GM19193 (cell line): ENCODE measurements around the gene HEXD.

ENCODE experiments used
- POLR2A ChIP-seq: IDR thresholded peaks from 4 replicates; pipeline ENCODE4 v1.6.1; 2011; ENCODE audit not compliant: insufficient read depth, insufficient read length; ENCODE audit errors: extremely low read depth

HEXD gene

DNA sequence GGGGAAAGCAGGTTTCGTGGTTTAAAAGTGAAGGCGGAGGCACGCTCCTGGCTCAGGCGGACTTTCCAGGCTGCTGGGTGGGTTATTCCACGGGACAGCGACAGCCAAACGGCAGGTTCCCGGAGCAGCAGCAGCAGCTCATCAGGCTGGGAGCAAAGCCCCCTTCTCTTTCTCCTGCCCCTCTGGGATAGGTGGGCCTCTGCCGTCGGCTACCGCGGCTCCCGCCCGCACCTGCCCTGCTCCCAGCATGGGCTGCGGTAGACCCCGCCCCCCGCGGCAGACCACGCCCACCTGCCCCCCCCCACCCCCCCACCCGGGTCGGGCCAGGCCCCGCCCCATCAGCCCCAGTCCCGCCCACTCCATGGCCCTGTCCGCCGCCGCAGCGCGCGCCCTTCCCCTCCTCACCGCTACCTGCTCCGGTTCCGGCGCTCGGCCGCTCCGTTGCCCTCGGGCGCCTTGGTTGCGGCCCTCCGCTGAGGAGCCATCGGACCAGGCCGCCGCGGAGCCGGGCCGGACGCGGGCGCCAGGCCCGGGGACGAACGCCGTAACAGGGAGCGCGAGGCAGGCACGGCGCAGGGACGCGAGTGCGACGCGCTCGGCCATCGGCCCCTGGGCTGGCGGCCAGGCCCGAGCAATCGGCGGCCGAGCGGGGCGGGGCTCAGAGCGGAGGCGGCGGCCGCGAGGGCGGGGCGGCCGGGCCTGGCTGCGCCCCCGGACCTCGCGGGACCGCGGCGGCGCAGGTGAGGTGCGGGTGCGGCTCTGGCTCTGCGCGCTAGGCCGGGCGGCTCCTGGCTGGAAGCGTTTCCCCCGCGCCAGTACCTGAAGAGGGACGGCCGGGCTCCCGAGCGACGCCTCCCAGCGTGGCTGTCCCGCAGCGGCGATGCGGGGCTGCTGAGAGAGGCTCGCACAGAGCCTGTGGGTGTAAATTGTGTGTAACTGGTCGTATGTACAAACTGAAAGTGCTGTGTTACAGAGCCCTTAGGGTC lies at the start of gene HEXD, which contains the start of gene OGFOD3:
HEXD (plus strand) TSS at position 347 of the 986 bp plus-strand sequence. CDS start 1,453 bp downstream, outside the sequence.
OGFOD3 (minus strand) TSS at position 586 of the 986 bp plus-strand sequence; CDS start at position 485, 101 bp downstream.
- peak; percentile 86 for TF ChIP-seq POLR2A

DNA sequence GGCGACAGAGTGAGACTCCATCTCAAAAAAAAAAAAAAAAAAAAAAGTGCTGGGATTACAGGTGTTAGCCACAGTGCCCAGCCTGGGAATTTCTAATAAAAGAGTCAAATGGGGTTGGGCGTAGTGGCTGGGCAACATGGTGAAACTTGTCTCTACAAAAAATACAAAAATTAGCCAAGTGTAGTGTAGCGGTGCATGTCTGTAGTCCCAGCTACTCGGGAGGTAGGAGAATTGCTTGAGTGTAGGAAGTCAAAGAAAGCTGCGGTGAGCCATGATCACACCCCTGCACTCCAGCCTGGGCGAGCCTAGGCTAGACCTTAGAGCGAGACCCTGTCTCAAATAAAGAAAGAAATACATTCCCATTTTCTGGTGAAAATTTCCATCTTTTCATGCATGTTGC lies 48.9 kb upstream of the HEXD start:
- no peak for TF ChIP-seq POLR2A

DNA sequence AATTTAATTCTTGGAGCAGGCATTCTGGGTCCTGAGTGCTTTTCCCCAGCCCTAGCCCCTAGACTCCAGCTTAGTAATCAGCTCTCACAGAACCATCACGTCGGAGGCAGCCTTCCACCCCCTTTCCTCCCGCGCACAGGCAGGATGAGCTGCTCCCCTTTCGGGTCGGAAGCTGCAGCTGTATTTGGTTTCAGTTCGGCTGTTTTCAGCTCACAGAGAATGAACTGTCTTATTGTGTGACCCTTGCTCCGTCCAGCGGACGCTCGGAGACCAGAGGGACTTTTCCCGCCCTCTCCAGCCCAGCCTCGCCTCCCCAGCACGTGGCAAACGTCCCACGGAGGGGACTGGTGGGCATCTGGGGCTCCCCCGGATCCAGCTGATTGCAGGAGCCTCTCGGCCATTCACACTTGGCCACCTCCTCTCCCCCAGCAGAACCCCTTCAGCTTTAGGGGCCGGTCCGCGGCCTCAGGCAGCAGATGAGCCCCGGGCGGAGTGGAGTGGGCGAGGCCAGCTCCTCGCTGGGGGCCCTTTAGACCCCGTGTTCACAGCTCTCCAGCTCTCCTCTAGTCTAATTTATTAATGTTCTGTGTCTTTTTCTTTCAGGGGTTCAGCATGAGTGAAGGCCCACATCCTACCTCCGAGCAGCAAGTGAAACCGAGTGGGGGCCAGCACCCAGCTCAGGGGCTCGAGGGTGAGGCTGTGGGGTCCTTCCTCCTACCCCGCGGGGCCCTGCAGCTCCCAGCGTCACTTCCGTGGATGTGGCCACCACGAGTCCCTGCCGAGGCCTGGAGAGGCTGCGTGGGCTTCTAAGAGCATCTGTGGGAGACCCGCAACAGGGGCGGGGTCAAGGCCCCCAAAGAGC lies 47.4 kb upstream of the HEXD start:
- TF ChIP-seq POLR2A: peak; percentile 38

DNA sequence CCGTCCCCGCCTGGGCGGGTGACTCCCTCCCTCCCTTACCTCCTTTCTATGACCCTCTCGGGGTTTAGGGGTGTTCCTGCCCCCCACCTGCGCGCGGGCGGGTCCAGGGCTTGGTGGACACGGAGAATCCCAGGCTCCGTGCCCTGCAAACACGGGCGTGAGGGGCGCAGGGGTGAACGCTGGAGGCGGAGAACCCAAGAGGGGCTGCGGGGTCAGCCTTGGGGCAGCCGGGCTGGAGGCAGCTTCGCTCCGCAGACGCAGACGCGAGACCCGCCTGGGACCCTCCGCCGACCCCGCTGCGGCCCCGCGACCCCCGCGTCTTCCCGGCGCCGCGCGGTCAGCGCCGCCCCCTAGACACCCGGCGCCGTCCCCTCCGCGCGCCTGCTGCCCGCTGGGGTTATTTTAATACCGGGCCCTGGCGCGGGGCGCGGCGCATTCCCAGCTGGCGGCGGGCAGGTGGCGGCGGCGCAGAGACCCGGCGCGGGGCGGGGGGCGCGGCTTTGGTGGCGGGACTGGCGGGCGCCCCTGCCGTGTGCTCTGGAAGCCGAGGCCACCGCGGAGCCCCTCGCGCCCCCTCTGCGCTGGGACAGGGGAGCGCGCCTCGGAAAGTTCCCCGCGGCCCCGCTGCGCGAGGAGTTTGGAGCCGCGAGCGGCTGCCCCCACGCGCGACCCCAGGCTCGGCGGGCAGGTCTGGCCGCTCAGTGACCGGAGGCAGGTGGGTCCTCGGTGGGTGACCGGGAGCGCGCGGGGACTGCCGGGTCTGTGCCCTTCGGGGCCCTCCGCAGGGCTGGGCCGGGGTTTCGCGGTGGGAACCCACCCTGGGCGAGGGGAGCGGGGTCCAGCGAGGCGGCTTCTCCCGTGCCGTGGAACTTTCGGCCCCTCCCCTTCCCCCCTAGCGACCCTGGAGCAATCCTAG lies 46.6 kb upstream of the HEXD start, which contains the start of gene UTS2R:
UTS2R (plus strand) TSS at position 433 of the 916 bp plus-strand sequence. CDS start 2,560 bp downstream, outside the sequence.
- TF ChIP-seq POLR2A: no peak

- TF ChIP-seq POLR2A: no peak
Observed at GRCh38 chr17:82372249-82373071, 45.7 kb upstream of the HEXD start.

DNA sequence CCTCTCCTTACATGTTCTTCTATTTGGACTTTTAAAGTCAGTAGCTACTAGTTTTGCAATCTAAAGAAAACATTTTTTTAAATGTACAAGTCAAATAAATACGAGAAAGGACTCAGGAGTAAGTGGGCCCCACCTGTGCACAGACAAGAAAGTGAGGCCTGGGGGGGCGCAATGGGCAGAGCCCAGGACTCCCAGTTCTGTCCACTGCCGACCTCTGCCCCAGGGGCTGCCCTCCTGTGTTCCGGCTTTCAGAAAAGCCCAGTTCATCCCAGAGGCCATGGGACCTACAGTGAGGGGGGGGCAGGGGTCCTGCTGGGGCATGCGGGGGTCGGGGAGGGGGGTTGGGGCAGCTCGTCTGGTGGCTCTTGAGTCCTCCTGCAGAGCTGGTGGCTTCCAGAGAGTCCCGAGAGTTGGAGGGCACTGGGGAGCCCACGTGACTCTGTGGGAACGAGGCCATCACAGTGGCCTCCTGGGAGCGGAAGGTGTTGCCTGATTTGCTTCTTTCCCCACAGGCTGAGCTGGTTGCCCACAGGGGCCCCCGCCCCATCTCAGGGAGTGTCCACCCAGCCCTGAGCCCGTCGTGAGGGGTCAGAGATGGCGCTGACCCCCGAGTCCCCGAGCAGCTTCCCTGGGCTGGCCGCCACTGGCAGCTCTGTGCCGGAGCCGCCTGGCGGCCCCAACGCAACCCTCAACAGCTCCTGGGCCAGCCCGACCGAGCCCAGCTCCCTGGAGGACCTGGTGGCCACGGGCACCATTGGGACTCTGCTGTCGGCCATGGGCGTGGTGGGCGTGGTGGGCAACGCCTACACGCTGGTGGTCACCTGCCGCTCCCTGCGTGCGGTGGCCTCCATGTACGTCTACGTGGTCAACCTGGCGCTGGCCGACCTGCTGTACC lies 44.2 kb upstream of the HEXD start:
- TF ChIP-seq POLR2A: no peak

GRCh38 chr17:82374626-82375331 lies 43.4 kb upstream of the HEXD start:
- no peak for TF ChIP-seq POLR2A

DNA sequence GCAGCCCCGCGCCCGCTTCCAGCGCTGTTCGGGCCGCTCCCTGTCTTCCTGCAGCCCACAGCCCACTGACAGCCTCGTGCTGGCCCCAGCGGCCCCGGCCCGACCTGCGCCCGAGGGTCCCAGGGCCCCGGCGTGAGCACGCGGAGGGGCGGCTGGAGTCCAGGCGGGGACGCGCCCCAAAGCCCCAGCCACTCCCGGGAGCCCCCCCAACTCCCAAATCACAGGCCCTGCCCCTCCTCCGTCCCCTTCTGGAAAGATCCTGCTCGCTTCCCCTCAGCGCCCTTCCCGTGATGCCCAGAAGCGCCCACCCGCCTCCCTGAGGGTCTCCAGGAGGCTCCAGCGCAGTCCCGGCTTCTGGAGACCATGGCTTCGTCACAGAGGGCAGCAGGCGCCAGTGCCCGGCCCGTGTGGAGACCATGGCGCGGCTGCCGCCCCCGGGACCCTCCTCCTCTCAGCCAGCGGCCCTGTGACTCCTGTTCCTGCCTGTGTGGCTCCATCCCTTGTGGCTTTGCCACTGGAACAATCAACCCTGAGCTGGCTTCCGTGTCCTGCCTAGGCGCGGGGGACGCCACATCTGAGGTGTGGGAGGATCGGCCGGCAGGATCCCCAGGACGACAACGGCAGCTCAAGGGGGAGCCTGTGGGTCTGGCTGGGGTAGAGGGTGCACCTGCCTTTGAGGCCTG lies 42.6 kb upstream of the HEXD start:
- TF ChIP-seq POLR2A: no peak

- TF ChIP-seq POLR2A: no peak
Observed at GRCh38 chr17:82376042-82376730, 42.0 kb upstream of the HEXD start.

DNA sequence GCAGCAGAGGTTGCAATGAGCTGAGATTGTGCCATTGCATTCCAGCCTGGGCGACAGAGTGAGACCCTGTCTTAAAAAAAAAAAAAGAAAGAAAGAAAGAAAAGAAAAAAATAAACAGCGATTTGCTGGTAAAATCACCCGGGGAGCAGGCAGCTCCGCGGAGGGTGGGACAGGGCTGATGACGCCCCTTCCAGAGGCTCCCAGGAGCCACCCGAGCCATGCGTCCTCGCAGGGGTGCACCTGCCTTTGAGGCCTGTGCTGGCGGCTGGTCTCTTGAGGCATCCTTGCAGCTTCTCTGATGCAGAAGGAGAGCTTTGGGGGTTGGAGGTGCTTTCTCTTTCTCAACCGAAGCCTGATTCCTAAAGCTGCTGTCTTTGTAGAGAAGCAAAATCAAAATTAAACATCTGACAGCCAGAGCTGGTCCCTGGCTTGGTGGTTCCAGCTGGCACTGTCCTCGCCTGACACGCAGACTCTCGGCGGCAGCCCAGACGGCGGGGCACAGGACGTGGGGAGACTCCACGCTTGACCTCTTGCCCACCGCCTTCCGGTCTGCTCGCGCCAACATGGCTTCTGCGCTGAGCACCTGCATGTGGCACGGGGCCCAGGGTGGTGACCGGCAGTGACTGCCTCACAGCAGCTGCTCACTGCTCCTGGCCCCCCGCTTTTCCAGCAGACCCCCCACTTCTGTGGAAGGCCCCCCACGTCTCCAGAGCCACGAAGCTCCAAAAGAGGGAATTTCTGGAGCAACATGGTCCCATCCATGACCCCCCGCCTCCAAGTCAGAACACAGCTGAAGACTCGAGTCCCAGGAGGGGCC lies 40.0 kb upstream of the HEXD start:
- TF ChIP-seq POLR2A: no peak
